Measurements from ENCODE around the gene TACC2.

Gene TACC2

GRCh38 chr10:122168101-122168500 is 179.1 kb downstream of the TACC2 start:
- no peak for DNase-seq (ENCODE audit: low read depth)

DNA sequence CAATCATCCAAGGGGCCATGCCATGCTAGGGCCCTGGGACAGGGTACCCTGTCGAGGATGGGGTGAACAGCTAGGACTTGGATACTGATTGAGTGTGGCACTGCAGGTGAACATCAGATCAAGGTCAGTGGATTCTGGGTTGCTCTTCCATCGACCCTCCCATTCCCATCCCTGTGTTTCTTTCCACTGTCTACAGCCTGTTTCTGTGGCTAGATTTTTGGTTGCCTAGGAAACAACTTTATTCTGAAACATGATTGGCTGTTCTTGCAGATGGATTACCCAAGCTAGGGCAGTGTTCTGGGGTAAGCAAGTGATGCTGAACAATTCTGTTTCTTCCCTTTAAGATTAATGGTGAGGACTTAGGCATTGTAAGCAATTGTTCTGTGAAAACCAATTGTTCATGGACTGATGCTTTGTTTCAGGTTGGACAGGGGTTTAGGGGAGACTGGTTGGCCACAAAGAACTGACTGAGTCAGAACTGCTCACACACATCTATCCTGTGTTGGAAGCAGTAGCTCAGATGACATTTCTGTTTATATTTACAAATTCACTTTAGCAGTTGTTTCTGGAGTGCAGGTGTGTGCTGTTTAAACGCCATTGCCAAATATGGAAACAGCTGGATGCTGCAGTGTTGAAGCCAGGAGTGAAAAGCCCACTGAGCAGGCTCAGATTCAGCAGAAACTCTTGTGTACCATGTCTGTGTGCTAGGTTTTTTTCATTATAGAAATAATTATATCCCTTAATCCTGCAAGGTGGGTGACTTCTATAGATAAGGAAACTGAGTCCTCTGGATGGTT is 179.8 kb downstream of the TACC2 start:
- DNase-seq (ENCODE audit: low read depth): no peak

DNA sequence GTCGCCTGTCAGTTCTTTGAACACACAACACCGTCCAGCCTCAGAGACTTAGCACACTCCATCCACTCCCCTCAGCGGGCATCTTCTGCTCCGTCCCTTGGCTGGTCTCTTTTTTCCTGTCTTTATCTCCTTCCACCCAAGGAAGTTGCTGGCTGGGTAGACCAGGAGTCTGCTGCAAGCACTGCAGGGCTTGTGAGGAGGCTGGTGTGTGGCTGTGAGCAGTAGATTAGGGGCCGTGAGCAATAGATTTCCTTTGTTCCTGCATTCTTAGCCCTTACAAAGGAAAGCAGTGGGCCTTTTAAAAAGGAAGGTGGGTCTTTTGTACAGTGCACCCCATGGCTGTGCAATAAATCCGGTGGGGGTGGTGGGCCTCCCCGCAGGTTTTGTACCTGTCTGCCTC is 181.8 kb downstream of the TACC2 start:
- DNase-seq (ENCODE audit: low read depth): no peak

DNA sequence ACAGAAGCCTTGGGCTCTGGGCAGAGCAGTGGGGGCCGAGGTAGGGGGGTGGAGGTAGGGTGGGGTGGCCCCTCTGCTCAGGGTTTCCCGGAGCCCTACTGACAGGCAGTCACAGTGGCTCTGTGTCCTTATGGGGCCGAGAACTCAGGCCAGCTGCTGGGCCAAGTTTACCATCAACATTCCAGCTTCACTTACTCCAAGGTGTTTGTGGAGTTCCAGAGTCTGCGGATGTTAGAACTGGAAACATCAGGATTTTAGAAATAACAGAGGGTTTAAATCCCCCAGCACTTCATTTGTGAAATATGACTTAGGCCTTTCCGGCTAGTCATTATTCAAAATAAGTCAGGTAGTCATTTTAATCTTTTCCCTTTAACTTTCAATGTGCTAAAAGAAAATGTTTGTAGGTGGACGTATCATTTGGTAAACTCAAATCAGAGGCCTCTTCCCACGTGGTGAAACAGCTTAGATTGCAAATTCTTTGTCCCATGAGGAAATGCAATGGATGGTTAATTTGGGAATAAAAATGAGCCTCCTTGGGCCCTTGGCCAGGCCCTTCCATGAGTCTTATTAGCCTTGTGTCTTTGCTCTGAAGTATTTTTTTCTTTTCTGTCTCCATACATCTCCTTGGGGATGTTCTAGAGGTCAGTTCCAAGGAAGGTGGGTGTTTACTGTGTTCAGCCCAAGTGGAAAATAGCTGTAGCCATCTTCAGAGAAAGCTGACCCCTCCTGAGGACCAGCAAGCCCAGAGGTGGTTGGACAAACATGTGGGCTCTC is 182.5 kb downstream of the TACC2 start:
- no peak for DNase-seq (ENCODE audit: low read depth)

GRCh38 chr10:122172361-122173008 is 183.5 kb downstream of the TACC2 start:
- no peak for DNase-seq (ENCODE audit: low read depth)

- no peak for DNase-seq (ENCODE audit: low read depth)
These were observed 184.4 kb downstream of the TACC2 start for GRCh38 chr10:122173337-122173736.

DNA sequence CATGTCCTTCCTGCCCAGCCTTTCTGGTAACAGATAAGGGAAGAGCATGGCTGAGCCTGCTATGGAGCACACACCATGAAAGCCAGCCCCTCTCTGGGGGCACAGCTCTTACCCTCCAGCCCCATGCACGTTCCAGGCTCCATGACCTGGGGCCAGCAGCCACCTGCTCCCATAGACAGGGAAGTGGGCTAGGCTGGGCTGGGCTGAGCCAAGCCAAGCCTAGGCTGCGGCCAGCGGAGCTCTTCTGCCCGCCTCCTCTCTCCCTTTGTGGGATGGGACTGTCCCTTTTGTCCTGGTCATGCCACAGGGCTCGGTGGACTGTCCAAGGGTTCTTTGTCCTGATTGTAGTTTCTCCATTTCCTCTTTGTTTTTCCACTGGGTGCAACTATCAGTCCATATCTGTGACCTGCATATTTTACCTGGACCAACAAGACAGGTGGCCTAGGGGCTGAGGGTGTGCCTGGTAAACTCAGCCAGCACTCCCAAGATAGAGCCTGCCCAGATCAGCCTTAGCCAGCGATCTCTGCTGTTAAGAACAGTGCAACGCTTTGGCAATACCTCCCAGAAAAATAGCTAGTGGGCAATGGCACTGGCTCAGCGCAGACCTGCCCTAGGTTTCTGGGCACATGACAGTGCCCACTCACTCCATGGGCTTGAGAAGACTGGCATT is 184.9 kb downstream of the TACC2 start:
- no peak for DNase-seq (ENCODE audit: low read depth)

DNA sequence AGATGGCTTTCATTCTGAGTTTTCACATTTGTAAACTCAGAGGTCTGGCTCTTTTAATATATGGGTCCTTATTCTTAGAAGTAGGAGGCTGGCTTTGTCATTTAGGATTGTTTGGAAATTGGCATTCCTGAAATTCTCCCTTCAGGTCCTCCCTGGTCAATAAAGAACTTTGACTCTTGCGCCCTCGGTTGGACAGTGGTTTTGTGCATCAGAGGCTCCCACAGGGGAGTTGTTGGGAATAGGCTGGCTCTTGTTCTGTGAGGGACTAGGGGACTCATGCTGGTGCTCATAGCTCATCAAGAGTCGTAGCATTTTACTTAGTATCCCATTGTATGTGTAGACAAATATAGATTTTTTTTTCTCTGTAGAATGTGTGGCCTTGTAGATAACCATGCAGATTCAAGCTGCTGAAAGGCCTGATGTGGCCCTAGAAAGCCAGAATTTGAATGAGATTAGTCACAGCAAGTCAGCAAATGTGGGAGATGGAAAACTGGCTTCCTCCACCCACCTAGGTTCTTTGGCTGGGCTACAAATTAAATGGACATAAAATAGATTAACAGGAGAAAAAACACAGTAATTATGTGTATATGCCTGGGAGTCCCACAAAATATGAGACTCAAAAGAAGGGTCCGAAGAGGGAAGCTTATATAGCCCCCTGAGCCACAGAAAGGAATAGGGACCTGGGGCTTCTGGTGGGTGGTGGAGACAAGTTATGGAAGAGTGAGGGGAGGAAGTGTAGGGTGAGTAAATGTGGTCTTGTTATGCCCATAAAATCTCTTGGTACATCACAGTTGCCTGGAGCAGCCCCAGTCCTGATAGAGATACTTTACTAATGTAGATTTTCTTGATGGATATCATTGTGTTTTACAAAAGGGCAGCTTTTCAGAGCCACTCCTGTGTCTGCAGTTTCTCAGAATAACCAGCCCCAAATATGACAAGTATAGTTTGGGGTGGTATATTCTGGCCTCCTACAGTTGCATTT is 187.6 kb downstream of the TACC2 start:
- no peak for DNase-seq (ENCODE audit: low read depth)

- DNase-seq (ENCODE audit: low read depth): no peak
These were observed 189.7 kb downstream of the TACC2 start for GRCh38 chr10:122178655-122179054.

GRCh38 chr10:122181041-122181732 is 192.2 kb downstream of the TACC2 start:
- DNase-seq (ENCODE audit: low read depth): no peak

DNA sequence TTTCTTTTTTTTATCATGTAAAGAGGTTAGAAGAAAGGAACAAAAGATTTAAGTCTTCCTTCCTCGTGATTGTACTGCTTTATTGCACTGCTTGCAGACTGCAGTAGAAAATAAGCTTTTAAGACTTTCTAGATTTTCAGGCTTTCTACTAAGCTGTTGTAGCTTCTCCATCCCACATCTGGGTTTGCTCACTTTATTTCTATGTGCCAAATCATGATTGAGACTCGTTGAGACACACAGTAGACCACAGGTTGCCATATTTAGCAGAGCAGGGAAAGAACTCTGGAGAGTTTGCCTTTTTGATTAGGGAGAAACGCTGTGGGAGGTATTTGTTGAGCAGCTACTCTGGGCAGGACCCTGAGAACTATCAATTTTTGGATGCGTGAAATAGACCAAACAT is 192.9 kb downstream of the TACC2 start:
- no peak for DNase-seq (ENCODE audit: low read depth)

DNA sequence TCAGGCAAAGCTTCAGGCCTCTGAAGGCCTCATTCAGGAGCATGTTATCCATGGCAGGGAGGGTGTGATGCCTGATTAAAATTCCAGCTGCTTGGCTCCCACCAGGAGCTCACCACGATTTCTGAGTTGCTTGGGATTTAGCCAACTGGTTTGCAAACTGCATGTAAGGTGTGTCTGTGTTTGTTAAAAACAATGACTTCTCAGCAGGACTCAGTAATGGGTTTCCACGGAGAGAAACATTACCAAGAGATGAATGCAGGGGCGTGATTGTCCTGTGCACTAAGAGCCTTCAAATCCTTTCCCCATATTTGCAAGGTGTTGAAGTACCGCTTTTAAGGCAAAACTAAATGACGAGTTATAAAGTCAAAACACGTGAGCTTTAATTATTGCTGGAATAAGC is 193.3 kb downstream of the TACC2 start:
- DNase-seq (ENCODE audit: low read depth): no peak

GRCh38 chr10:122184254-122184653 is 195.3 kb downstream of the TACC2 start:
- DNase-seq (ENCODE audit: low read depth): no peak

DNA sequence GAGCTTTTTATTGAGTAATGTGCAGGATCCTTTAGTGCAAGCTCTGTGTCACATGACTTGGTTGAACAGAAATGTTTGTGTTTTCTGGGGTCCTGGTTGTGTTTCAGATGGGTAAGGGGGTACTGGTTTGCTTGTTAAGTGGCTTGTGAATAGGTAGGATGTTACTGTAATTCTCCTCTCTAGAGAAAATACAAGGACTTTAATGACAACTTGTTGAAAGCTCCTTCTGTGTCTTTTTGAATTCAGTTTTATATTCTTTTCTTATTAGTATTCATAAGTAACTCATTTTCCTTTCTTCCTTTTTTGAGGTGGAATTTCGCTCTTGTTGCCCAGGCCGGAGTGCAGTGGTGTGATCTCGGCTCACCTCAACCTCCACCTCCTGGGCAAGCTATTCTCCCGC is 196.7 kb downstream of the TACC2 start:
- no peak for DNase-seq (ENCODE audit: low read depth)

DNA sequence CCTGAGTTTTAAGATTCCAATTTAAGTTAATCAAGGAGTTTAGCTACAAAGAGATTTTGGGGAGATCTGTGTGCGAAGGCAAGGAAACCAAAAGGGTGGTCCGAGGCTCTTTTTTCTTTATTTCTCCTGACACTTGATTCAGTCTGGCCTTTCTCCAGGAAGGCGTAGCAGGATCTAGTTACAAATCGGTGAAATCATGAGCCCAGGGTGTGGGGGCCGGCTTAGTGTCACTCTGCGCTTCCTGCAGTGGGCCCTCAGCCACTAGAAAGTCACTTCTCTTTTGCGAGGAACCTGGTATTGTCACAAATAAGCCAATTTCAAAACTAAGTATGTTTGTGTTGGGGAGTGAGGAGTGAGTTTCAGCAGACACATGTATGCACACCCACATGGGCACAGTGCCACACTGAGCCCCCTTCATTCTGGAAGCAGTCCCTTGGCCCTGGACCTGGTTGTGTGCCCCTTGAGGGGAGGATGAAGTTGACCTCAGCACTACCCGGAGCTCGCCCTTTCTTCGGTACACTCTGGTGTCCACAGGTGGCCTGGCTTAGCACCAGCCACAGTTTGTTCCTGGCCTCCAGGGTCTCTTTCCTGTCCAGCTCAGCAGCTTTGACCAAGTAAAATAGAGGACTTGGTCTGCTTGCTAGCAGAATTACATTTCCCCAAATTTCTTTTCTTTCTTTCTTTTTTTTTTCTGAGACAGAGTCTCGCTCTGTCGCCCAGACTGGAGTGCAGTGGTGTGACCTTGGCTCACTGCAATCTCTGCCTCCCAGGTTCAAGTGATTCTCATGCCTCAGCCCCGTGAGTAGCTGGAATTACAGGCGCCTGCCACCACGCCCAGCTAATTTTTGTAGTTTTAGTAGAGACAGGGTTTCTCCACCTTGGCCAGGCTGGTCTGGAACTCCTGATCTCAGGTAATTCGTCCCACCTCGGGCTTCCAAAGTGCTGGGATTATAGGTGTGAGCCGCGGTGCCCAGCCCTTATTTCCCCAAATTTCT is 198.2 kb downstream of the TACC2 start:
- no peak for DNase-seq (ENCODE audit: low read depth)

DNA sequence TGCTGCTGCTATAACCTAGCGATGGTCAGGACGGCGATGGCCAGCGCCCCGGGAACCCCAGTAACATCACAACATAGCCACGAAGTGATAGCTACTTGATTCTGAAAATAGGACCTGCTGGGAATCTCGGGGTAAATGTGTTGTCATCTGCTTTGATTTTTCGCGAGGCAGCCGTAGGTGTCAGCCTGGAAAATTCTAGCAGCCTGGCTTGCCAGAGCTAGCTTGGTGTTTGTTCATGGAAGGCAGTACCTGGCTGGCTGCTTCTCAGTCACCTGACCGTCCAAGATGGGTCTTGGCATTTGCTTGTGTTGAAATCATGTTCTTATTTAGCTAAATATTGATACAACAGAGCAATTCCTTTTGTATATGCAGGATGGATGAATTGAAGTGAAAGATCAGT is 199.7 kb downstream of the TACC2 start:
- DNase-seq (ENCODE audit: low read depth): no peak

GRCh38 chr10:122189185-122189584 is 200.2 kb downstream of the TACC2 start:
- DNase-seq (ENCODE audit: low read depth): no peak

- no peak for DNase-seq (ENCODE audit: low read depth)
These were observed 201.4 kb downstream of the TACC2 start for GRCh38 chr10:122190176-122190943.
